ENCODE data around the gene TUBA4B.

Gene TUBA4B

DNA sequence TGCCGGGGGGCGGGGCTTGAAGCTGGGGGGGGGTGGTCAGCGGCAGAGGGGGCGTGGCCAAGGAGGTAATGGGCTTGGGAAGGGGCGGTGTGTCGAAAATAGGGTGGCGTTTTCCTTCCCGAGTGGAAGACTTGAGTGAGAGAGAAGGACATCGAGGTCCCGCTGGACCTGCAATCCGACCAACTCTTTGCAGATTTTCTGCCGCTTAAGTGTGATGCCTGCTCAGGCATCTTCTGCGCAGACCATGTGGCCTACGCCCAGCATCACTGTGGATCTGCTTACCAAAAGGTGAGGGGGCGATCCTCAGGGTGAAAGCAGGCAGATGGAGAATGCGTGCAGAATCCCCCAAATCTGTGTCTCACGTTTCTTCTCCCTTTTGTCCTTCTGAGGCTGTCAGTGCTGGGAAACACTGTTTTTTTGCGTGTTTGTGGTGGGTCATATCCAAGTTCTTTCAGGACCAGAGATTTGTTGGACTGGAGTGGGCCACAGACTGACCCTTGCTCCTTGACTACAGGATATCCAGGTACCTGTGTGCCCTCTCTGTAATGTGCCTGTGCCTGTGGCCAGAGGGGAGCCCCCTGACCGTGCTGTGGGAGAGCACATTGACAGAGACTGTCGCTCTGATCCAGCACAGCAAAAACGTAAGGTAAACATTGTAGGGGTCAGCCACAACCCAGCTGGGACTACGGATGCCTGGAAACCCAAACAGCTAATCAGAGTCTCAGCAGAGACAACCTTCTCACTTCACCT is 45.7 kb upstream of the TUBA4B start:
- TF ChIP-seq, protein P1, sequence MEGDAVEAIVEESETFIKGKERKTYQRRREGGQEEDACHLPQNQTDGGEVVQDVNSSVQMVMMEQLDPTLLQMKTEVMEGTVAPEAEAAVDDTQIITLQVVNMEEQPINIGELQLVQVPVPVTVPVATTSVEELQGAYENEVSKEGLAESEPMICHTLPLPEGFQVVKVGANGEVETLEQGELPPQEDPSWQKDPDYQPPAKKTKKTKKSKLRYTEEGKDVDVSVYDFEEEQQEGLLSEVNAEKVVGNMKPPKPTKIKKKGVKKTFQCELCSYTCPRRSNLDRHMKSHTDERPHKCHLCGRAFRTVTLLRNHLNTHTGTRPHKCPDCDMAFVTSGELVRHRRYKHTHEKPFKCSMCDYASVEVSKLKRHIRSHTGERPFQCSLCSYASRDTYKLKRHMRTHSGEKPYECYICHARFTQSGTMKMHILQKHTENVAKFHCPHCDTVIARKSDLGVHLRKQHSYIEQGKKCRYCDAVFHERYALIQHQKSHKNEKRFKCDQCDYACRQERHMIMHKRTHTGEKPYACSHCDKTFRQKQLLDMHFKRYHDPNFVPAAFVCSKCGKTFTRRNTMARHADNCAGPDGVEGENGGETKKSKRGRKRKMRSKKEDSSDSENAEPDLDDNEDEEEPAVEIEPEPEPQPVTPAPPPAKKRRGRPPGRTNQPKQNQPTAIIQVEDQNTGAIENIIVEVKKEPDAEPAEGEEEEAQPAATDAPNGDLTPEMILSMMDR (IDR thresholded peaks at IDR 0.05; ENCODE audit: control extremely low read depth, extremely low read depth, low read depth, missing control alignments): no peak
- CTCF ChIA-PET: interaction anchor here (1.2 to 2.4 kb wide), 6 partner anchors 13 to 149 kb away, joined by 4 to 10 read pairs (median 6); partner anchors contain the start of gene NHEJ1
- no peak for DNase-seq (ENCODE audit: extremely low spot score)
- POLR2A ChIA-PET: interaction anchor here (1.0 to 3.1 kb wide), 3 partner anchors 9 to 47 kb away, joined by 3 to 16 read pairs (median 12); partner anchors contain the start of genes CNPPD1, TUBA4A and TUBA4B

DNA sequence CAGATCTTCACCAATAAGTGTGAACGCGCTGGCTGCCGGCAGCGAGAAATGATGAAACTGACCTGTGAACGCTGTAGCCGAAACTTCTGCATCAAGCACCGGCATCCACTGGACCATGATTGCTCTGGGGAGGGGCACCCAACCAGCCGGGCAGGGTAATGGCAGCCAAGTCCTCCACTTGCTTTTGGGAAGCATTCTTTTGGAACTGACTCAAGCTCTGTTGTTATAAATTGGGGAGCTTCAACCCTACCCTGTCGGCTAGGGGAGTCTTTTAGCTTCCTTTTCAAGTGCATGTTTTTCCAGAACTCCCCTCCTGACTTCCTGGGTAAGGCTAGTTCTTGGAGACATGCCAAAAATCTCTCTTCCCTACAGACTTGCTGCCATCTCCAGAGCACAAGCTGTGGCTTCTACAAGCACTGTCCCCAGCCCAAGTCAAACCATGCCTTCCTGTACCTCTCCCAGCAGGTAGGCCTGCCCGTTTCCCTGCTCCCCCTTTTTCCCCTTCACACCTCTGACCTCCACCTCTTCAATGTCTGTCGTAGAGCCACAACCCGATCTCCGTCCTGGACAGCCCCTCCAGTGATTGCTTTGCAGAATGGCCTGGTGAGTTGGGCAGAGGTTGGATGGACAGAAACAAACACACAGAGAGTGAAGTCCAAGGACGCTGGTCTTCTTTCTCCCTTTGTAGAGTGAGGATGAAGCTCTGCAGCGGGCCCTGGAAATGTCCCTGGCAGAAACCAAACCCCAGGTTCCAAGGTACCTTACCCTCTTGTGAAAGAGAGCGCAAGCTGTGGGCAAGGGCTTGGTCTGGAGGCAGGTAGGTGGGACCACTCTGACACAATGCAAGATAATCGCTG is 44.9 kb upstream of the TUBA4B start:
- ChIA-PET CTCF (interaction anchor here (1.2 to 1.9 kb wide), 3 partner anchors 48 to 150 kb away, joined by 4 to 10 read pairs (median 6); partner anchors contain the start of gene NHEJ1), POLR2A (interaction anchor here (1.0 to 3.1 kb wide), 2 partner anchors 8 to 46 kb away, joined by 3 to 16 read pairs; partner anchors contain the start of genes TUBA4A and TUBA4B)
- TF ChIP-seq, protein P1 (IDR thresholded peaks at IDR 0.05; ENCODE audit: control extremely low read depth, extremely low read depth, low read depth, missing control alignments): no peak
- no peak for DNase-seq (ENCODE audit: extremely low spot score)

DNA sequence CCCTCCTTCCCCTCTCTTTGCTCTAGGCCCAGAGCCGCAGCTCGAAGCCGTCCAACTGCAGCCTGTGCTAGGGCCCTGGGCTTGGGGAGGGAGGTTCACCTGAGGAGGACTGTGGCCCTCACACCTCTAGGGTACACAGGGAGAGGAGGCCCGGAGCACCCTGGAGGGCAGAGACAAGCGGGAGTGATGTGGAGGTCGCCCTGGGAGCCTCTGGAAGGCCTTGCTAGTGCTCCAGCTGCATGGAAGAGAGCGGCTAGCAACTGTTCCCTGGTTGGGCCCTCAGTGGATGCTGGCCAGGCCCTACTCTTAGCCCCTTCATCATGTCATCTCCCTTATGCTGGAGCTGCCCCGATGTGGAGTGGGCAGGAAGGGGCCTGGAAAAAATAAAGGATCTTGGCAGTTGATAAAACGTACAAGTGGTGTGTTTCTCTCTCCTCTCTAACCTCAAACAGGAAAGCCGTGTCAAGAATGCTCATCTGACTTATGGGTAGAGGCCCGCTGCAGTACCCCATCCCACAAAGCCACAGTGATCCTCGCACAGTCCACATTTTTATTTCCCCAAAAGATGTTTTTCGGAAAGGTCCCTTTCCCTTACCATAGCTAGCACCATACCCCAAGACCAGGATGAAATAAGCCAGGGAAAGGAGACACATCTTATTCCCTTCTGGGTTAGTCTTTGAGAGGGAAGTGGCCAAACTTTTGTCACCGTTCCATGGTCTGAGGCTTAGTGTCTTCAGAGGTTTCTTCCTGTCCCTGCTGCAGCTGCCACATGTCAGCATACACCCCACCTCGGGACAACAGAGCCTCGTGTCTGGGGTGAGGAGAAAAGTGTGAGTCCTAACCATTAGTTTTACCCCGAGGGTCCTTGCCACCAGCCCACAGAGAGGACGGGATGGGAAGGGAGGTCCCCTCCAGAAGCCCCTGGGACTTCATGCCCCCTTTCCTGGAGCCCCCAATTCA is 43.5 kb upstream of the TUBA4B start:
- TF ChIP-seq, protein P1 (IDR thresholded peaks at IDR 0.05; ENCODE audit: control extremely low read depth, extremely low read depth, low read depth, missing control alignments): no peak
- DNase-seq (ENCODE audit: extremely low spot score): no peak
- POLR2A ChIA-PET: interaction anchor here (0.7 kb wide), 1 partner anchor 8 kb away, joined by 3 read pairs; no protein-coding TSS in a partner anchor
- CTCF ChIA-PET: interaction anchor here (1.2 to 1.9 kb wide), 2 partner anchors 27 to 86 kb away, joined by 3 to 10 read pairs; no protein-coding TSS in a partner anchor

DNA sequence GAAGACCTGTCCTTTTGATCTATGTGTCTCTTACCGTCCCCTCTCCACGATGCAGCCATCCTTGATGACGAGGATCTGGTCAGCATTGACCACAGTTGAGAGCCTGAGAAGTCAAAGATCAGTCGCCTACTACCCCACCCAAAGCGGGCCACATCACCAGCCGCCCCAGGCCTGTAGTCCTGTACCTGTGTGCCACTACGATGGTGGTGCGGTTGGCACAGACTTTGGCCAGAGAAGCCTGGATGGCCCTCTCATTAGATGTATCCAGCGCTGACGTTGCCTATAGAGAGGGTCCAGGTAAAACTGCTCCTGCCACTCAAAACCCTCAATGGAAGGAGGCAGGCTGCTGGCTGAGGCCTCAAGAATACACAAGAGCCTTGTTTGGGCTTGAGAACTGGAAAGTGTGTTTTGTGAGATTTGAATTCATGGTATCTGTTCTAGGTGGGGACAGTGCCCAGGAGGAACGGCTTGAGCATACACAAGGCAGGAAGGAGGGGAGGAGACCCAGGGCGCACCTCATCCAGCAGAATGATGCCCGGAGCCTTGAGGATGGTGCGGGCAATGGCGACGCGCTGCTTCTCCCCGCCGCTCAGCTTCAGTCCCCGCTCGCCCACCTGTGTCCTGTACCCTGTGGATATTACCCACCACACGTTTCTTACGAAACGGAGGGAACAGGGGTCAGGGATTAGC is 42.7 kb upstream of the TUBA4B start:
- ChIA-PET POLR2A (interaction anchor here (0.5 kb wide), 1 partner anchor 45 kb away, joined by 5 read pairs; no protein-coding TSS in a partner anchor), CTCF (interaction anchor here (1.2 to 3.6 kb wide), 3 partner anchors 35 to 83 kb away, joined by 3 to 15 read pairs (median 4); no protein-coding TSS in a partner anchor)
- DNase-seq (ENCODE audit: extremely low spot score): no peak
- TF ChIP-seq, protein P1 (IDR thresholded peaks at IDR 0.05; ENCODE audit: control extremely low read depth, extremely low read depth, low read depth, missing control alignments): no peak

DNA sequence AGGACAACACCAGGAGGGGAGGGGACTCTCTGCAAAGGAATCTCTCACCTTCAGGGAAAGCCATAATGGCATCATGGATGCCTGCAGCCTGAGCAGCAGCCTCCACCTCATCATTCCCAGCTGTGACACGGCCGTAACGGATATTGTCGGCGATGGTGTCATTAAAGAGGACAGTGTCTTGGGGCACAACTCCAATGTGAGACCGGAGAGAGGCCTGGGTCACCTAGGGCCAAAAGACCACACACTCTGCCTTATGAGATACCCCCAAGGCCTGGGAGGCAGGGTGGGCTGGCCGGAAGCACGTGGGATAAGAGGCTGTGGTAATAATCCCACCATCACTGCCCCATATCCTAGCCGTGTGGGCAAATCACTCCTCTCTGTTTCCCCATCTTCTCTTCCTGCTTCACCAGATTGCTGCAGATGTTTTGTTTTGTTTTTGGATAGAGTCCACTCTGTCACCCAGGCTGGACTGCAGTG is 42.1 kb upstream of the TUBA4B start:
- POLR2A ChIA-PET: interaction anchor here (0.5 kb wide), 1 partner anchor 45 kb away, joined by 5 read pairs; no protein-coding TSS in a partner anchor
- DNase-seq (ENCODE audit: extremely low spot score): no peak
- CTCF ChIA-PET: interaction anchor here (0.7 to 3.6 kb wide), 12 partner anchors 10 to 91 kb away, joined by 3 to 15 read pairs (median 3); partner anchors contain the start of gene NHEJ1
- TF ChIP-seq, protein P1 (IDR thresholded peaks at IDR 0.05; ENCODE audit: control extremely low read depth, extremely low read depth, low read depth, missing control alignments): no peak
